ENCODE data around the gene SLC6A12. TPM values are rescaled to one million over a fixed set of nuclear protein-coding genes. Genes with fewer than 3 reads are reported as not detected.

SLC6A12 gene
- total RNA-seq, 1 donor = not detected

DNA sequence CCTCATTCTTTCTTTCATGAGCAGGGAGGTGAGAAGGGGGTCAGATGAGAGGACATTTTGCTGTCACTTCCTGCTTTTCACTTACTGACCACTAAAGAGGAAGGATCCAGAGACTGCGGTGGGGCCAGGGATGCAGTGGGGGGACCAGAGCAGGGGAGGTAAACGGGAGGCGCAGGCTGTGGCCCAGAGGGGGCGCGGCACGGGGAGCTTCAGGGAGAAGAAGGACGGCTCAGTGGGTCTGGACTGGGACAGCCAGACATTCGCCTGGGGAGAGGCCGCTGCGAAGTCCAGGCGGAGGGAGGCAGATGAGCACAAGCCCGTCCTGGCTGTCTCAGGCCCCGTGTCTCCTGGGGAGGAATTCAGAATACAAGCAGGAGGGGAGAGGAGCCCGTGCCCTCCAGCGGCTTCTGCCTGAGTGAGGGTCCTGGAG lies 41.2 kb downstream of the SLC6A12 start:
- H3K4me3 ChIP-seq (ENCODE audit: low read depth, low read length) = no peak overlapping the region
- TF ChIP-seq, protein P1, sequence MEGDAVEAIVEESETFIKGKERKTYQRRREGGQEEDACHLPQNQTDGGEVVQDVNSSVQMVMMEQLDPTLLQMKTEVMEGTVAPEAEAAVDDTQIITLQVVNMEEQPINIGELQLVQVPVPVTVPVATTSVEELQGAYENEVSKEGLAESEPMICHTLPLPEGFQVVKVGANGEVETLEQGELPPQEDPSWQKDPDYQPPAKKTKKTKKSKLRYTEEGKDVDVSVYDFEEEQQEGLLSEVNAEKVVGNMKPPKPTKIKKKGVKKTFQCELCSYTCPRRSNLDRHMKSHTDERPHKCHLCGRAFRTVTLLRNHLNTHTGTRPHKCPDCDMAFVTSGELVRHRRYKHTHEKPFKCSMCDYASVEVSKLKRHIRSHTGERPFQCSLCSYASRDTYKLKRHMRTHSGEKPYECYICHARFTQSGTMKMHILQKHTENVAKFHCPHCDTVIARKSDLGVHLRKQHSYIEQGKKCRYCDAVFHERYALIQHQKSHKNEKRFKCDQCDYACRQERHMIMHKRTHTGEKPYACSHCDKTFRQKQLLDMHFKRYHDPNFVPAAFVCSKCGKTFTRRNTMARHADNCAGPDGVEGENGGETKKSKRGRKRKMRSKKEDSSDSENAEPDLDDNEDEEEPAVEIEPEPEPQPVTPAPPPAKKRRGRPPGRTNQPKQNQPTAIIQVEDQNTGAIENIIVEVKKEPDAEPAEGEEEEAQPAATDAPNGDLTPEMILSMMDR (IDR thresholded peaks at IDR 0.05; ENCODE audit: insufficient read depth, low read depth, low read length) = no peak
- no peak for DNase-seq (ENCODE audit: low read depth)

DNA sequence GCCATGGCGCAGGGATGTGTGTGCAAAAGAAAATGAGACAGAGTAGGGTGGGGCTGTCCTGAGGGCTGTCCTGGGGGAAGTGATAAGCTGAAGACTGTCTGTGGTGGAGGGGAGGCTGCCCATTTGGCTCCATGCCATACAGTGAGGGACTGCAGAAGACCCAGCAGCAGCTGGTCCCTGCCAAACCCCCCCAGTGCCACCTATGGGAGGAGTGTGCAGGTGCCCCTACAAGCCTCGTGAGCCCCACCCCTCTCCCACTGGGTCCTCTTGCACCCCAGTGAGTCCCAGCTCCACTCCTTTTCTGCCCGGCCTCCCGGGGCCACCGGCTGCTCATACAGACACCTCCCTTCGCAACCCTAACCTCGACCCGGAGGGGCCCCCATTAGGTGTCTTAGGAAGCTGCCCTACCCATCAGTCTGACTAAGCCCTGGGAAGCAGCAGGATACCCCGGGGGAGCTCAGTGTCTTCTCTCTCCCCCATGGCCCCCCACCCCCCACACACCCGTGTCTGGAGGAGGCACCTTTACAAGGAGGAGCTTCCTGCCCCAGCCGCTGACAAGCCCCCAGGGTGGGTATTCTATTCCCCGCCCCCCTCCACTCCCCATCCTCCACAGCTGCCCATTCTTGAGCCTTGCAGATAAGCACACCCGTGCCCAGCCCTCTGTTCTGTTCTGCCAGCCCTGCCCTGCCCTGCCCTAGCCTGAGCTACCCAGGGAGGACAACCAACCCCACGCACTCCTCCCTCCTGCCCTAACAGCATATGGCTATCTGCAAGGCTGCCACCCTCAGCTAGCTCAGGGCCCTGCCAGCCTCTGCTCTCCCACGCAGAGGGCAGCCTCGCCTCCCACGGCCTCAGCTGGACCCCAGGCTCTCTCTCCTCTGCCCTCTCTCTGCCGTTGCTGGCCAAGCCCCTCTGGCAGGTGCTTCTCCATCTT lies 41.9 kb downstream of the SLC6A12 start:
- DNase-seq (ENCODE audit: low read depth) = no peak
- TF ChIP-seq, protein P1 (IDR thresholded peaks at IDR 0.05; ENCODE audit: insufficient read depth, low read depth, low read length) = no peak
- H3K4me3 ChIP-seq (ENCODE audit: low read depth, low read length) = no peak overlapping the region

DNA sequence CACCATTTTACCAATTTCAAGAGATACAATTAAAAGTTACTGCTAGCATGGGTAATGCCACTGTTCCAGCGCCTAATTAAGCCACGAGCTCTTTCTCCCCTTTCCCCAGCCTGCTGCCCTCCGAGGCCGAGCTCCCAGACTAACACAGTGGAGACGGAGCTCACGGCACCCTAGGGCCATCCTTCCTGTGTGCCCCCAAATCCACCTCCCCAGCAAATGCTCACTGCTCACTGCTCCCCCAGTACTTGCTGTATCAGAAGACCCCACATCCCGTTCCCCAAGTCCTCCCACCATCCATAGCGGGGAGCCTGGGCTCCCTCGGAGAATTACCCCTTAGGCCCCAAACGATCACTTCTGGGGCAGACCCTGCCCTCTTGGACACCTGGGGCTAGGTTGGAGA lies 42.7 kb downstream of the SLC6A12 start:
- TF ChIP-seq, protein P1 (IDR thresholded peaks at IDR 0.05; ENCODE audit: insufficient read depth, low read depth, low read length) = no peak
- DNase-seq (ENCODE audit: low read depth) = no peak
- no peak overlapping the region for H3K4me3 ChIP-seq (ENCODE audit: low read depth, low read length)

GRCh38 chr12:170371-171225 lies 43.4 kb downstream of the SLC6A12 start:
- TF ChIP-seq, protein P1 (IDR thresholded peaks at IDR 0.05; ENCODE audit: insufficient read depth, low read depth, low read length) = no peak
- DNase-seq (ENCODE audit: low read depth) = no peak
- H3K4me3 ChIP-seq (ENCODE audit: low read depth, low read length) = no peak overlapping the region

DNA sequence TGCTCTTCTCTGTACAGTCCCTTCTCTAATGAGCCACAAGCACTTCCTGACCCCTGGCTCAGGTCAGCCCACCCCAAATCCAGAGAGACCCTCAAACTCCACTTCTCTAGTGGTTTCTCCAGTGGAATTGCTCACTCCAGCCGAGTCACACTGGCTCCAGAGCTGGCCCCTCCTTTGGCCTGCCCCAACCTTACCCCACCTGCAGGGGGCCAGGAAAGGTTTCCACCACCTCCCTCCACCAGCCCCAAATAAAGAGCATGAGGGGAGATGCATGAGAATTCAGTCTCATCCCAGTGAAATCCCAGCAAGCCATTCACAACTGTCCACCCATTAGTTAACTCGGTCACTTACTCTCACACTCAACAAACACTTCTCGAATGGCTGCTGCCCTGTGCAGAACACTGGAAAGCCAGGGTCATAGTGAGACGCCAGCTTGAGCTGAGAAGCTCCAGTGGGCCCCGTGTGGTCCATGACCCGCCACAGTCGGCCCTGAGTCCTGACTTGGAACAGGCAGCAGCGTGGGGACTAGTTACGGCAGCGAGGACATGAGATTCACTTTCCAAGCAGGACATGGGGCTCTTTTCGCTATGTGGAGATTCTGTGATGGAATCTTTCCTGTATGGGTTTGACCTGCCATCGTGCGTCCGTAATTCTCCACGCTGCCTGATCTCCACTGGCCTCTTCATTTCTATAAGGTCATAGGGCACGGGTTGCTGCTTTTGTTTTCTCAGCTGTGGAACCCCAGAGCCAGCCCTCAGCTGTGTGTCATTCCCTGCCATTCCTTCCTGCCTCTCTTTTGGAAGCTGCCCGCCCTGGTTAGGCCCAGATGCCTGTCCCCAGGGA lies 44.2 kb downstream of the SLC6A12 start:
- no peak for DNase-seq (ENCODE audit: low read depth)
- TF ChIP-seq, protein P1 (IDR thresholded peaks at IDR 0.05; ENCODE audit: insufficient read depth, low read depth, low read length) = peak; percentile 7

More for the DNA sequence above, 44.2 kb downstream of the SLC6A12 start:
- H3K4me3 ChIP-seq (ENCODE audit: low read depth, low read length) = no peak overlapping the region

All from fibroblast of villous mesenchyme (primary cell).